GM12801 (cell line): ENCODE data around the gene ZNF587.

Experiments used
- TF ChIP-seq, protein P1 (sequence below): IDR thresholded peaks from one replicate; pipeline ENCODE4 v1.5.1; 2011; ENCODE audit warnings: control low read depth; ENCODE audit not compliant: insufficient read length; ENCODE audit errors: extremely low read depth

Gene ZNF587

DNA sequence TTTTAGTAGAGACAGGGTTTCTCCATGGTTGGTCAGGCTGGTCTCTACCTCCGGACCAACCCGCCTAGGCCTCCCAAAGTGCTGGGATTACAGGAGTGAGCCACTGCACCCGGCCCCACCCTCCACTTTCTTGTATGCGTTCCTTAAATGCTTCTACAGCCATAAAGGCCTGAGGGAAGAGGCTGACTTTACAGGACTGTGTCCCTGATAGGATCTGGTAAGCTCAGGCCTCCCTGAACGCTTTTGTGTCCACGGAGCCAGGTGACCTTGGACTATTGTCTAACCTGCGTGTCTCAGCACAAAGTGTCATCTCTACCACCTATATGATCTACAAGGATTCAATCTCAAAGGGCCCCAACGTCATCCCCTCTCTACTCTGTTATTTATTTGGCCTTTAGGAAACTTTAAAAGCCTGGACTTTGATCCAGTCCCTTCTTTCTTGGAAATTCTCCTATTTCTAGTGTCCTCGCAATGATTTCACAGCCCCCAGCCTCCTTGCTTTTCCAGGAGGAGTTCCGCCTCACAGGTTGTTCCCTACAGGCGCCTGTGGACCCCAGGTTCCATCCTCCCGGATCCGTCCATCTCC, 35.6 kb upstream of the ZNF587 start:
- TF ChIP-seq, protein P1, sequence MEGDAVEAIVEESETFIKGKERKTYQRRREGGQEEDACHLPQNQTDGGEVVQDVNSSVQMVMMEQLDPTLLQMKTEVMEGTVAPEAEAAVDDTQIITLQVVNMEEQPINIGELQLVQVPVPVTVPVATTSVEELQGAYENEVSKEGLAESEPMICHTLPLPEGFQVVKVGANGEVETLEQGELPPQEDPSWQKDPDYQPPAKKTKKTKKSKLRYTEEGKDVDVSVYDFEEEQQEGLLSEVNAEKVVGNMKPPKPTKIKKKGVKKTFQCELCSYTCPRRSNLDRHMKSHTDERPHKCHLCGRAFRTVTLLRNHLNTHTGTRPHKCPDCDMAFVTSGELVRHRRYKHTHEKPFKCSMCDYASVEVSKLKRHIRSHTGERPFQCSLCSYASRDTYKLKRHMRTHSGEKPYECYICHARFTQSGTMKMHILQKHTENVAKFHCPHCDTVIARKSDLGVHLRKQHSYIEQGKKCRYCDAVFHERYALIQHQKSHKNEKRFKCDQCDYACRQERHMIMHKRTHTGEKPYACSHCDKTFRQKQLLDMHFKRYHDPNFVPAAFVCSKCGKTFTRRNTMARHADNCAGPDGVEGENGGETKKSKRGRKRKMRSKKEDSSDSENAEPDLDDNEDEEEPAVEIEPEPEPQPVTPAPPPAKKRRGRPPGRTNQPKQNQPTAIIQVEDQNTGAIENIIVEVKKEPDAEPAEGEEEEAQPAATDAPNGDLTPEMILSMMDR: no peak

DNA sequence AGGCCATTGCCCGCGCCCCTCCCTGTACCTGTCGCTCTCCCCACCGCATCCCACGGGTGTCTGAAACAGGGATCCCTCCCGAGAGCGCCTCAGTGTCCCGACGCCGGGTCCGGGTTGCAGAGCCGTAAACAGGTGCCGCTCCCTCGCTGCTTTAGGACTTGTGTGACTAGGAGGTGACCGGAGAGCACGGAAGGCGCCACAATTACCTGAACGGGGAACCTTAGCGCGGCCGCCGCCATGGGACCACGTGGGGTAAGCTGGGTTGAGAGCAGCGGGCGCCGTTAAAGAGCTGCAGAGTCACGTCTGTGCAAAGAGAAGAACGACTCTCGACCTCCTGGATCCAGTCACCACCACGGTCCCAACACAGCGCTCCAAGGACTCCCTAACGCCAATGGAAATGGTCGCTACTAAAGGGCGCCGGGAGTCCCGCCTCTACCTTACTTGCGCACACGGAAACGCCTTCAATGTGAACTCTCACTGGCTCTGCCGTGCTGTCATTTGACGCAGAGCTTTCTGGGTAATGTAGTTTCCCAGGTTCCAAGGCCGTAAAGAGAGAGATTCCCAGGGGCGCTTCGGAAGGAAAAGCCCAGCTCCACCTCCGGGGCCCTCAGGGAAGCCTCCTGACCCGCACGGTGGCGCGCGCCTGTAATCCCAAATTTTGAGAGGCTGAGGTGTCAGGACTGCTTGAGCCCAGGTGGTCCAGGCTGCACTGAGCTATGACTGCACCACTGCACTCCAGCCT, 35.0 kb upstream of the ZNF587 start, which contains the start of gene ZNF552:
Gene ZNF552 (minus strand): TSS at position 409 of the 742 bp plus-strand sequence. CDS start 170 bp downstream, at position 239.
- TF ChIP-seq, protein P1: no peak

DNA sequence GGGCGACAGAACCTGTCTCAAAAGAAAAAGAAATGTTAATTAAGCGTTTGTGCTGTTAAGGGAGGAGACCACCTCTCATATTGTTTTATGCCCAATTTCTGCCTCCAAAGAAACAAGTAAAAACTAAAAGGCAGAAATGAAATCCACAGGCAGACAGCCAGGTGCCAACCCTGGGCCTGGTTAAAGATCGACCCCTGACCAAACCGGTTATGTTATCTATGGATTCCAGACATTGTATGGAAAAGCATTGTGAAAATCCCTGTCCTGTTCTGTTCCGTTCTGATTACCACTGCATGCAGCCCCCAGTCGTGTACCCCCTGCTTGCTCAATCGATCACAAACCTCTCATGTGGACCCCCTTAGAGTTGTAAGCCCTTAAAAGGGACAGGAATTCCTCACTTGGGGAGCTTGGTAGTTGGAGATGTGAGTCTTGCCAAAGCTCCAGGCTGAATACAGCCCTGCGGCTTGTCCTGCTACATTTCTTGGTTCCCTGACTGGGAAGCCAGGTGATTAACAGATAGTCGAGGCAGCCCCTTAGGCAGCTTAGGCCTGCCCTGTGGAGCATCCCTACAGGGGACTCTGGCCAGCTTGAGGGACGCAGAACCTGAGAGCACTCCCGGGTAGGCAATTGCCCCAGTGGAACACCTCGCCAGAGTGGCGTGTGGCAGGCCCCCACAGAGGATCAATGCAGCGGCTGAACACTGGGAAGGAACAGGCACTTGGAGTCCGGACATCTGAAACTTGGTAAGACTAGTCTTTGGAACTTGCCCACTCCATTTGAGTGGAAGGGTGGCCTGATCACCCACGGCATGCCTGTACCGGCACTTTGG, 34.2 kb upstream of the ZNF587 start:
- TF ChIP-seq, protein P1: no peak

DNA sequence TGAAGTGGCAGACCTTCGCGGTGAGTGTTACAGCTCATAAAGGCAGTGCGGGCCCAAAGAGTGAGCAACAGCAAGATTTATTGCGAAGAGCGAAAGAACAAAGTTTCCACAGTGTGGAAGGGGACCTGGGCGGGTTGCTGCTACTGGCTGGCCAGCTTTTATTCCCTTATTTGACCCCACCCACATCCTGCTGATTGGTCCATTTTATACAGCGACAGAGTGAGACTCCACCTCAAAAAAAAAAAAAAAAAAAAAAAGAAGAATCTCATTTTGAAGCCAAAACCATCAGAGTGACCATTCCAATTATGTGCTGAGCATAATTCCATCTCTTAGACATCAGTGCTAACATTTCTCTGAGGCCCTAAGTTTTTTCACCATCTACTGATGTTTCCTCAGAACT, 33.0 kb upstream of the ZNF587 start:
- TF ChIP-seq, protein P1: no peak

DNA sequence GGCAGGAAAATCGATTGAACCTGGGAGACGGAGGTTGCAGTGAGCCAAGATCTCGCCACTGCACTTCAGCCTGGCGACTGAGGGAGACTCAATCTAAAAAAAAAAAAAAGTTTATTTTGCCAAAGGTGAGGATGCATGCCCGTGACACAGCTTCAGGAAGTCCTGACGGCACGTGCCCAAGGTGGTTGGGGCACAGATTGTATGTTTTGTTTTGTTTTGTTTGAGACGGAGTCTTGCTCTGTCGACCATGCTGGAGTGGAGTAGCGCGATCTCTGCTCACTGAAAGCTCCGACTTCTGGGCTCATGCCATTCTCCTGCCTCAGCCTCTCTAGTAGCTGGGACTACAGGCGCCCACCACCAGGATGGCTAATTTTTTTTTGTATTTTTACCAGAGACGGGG, 31.7 kb upstream of the ZNF587 start:
- TF ChIP-seq, protein P1: no peak

DNA sequence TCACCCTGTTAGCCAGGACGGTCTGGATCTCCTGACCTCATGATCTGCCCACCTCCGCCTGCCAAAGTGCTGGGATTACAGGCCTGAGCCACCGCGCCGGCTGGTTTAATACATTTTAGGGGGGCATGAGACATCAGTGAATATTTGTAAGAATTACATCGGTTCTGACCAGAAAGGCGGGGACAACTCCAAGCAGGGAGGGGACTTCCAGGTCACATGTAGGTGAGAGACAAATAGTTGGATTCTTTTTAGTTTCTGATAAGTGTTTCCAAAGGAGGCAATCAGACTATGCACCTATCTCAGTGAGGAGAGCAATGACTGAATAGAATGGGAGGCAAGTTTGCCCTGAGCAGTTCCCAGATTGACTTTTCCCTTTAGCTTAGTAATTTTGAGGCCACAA, 31.3 kb upstream of the ZNF587 start:
- TF ChIP-seq, protein P1: no peak

DNA sequence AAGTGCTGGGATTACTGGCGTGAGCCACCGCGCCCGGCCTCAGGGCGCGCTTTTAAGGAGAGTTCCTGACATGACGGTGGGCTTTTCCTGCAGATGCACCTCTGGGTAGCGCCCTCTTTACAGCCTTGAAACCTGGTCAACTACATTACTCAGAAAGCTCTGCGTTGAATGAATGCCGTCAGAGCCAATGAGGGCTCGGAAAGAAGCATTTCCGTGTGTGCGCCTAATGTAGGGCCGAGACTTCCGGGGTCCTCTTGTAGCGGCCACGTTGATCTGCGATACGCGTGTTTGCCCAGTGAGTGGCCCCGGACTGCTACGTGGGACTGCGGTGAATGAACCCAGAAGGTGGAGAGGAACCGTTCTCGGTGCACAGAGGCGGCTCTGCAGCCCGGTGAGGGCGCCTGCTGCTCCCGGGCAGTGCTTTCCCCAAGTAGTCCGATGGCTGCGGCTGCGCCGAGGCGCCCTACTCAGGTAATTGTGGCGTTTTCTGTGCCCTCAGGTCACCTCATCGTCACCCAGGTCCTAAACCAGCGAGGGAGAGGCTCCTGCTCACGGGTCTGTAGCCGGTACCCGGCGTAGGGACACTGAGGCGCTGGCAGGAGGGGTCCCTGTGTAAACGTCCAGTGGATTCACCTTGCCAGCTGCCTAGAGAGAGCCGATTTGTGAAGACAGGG, 30.0 kb upstream of the ZNF587 start:
- TF ChIP-seq, protein P1: no peak
